Upper lobe of left lung (tissue), 4 donors: ENCODE results near the gene CHIC2.

Experiments used
- EP300 ChIP-seq, 4 donors: sonication (generic); formaldehyde crosslinking; IDR thresholded peaks; one replicate each; pipeline ENCODE4 v1.5.1; 2017; ENCODE audit warnings: antibody characterized with exemption in 4 of 4, control low read depth in 2 of 4
- POLR2AphosphoS5 ChIP-seq, 2 donors: sonication (generic); formaldehyde crosslinking; IDR thresholded peaks; one replicate each; pipeline ENCODE4 v1.5.1; 2017; ENCODE audit warnings: antibody characterized with exemption in 2 of 2
- TF ChIP-seq, protein P1 (sequence below), 6 experiments: fragments of 450-650 bp in 4 of 6; fragments of 200-600 bp in 2 of 6; sonication (generic) in 2 of 6; IDR thresholded peaks; one replicate each; pipeline ENCODE4 v1.5.1; 2016 to 2019; ENCODE audit warnings: antibody characterized with exemption in 6 of 6

DNA sequence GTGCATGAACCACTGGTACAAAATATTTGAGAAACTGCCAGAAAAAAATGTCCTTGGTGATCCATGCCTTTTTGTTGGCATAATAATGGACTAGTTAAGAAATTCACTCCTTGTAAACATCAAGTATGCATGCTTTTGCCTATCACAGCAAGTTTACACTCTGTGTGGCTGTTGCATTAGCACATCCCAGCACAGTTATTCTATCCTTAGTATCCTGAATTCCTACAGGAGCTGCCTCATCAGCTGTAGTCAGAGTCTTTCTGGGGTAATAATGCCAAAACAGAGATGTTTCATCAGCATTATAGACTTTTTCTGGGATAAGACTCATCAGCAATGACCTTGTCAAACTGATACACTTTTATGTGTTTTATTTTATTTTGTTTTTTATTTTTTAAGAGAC is 82.8 kb downstream of the CHIC2 start:
- TF ChIP-seq, protein P1, sequence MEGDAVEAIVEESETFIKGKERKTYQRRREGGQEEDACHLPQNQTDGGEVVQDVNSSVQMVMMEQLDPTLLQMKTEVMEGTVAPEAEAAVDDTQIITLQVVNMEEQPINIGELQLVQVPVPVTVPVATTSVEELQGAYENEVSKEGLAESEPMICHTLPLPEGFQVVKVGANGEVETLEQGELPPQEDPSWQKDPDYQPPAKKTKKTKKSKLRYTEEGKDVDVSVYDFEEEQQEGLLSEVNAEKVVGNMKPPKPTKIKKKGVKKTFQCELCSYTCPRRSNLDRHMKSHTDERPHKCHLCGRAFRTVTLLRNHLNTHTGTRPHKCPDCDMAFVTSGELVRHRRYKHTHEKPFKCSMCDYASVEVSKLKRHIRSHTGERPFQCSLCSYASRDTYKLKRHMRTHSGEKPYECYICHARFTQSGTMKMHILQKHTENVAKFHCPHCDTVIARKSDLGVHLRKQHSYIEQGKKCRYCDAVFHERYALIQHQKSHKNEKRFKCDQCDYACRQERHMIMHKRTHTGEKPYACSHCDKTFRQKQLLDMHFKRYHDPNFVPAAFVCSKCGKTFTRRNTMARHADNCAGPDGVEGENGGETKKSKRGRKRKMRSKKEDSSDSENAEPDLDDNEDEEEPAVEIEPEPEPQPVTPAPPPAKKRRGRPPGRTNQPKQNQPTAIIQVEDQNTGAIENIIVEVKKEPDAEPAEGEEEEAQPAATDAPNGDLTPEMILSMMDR (IDR thresholded peaks at IDR 0.05), result no peak
- TF ChIP-seq POLR2AphosphoS5 (IDR thresholded peaks at IDR 0.05) (no peak), EP300 (IDR thresholded peaks at IDR 0.05) (no peak)
